ENCODE results near the gene ST3GAL5. TPM values are rescaled to one million over a fixed set of nuclear protein-coding genes. Genes with fewer than 3 reads are reported as not detected.
"Not testable (repeated sequence)": the region's sequence is repeated elsewhere in the genome, so short reads cannot be mapped to it uniquely, and the experiment has no call there.

ST3GAL5 gene
- total RNA-seq = 11.2 and 11.6 TPM in 2 replicates

DNA sequence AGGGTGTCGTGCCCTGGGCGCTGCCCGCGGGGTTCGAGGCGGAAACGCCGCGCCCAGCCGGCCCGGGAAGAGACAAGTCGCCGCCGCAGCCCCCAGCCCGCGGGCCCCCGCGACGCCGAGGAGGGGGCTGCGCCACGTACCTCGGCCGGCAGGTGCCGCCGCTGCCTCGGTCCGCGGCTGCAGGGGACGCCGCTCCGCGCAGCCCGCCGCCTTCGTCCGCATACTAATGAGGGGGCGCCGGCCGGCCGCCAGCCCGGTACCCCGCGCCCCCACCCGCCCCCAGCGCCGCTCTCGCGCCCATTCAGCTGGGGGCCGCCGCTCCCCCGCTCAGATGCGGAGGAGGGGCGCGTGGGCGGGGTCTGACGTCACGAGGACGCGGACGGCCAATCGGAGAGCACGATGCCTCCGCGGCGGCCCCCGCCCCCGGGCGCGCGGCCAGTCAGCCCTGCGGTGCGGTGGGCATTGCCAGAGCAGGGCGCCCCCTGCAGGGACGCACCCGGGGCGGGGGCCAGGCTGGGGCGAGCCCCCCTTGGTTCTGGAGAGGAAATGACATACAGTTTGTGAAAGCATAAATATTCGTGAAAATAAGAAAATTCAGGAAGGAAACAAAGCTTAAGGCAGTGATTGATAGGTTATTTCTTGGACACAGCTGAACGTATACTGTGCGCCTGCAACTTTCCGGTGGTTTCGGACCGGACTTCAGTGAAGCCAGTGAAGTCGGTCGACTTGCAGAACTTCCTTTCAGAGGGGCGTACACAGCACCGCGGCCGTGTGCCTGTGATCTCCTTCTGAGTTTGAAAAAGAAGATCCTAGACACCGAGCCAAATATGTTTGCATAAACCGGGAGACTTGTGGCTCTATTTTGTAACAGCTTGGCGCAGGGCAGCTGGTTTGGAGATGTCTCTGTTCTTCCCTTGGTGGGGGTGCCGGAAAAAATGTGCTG lies at the start of gene ST3GAL5:
Gene ST3GAL5, minus strand, starts transcription at position 307 of the 943 bp plus-strand sequence. Its CDS starts 85 bp downstream, at position 222.
- DNase-seq (ENCODE audit: low read depth, low spot score) = peak; percentile 71

DNA sequence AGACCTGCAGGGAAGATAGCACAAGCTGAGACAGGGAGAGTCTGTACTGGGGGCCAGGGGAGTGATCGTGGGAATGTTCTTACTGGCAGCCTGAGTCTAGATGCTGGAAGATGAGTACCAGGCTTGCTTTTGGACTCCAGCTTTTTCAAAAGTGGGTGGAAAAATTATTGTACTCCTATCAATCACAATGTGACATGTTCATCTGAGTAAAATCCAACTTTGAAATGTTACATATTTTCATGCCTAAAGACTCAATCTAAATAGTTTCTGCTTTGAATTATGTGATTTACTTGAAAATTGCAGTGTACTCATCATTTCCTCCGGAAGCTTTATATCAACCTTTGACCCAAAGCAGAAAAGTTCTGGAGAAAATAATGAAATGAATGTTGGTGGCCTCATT lies 49.7 kb upstream of the ST3GAL5 start:
- DNase-seq (ENCODE audit: low read depth, low spot score) = no peak

DNA sequence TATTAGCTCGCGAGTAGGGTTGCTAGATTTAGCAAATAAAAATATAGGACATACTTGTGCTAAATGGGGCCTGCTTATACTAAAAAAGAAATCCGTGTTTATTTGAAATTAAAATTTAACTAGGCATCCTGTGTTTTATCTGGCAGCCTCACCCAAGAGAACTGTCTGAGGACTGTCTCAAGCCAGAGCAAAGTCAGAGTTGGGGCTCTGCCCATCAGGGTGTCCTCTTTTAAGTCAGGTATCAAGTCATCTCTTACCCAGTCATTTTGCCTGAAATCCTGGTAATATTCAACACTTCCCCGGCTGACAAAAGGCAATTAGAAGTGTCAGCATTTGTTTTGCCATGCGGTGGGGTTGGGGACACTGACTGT lies 48.3 kb upstream of the ST3GAL5 start:
- DNase-seq (ENCODE audit: low read depth, low spot score) = no peak

GRCh38 chr2:85936421-85937068 lies 47.8 kb upstream of the ST3GAL5 start:
- DNase-seq (ENCODE audit: low read depth, low spot score) = no peak

- no peak for DNase-seq (ENCODE audit: low read depth, low spot score)
Observed at GRCh38 chr2:85935746-85936208, 47.0 kb upstream of the ST3GAL5 start.

GRCh38 chr2:85935170-85935745 lies 46.5 kb upstream of the ST3GAL5 start:
- DNase-seq (ENCODE audit: low read depth, low spot score) = no peak

- DNase-seq (ENCODE audit: low read depth, low spot score) = peak; percentile 84
Observed at GRCh38 chr2:85933753-85934594, 45.2 kb upstream of the ST3GAL5 start.

- DNase-seq (ENCODE audit: low read depth, low spot score) = not testable (repeated sequence)
Observed at GRCh38 chr2:85931151-85931550, 42.4 kb upstream of the ST3GAL5 start.

GRCh38 chr2:85930129-85931124 lies 41.6 kb upstream of the ST3GAL5 start:
- no peak for DNase-seq (ENCODE audit: low read depth, low spot score)

DNA sequence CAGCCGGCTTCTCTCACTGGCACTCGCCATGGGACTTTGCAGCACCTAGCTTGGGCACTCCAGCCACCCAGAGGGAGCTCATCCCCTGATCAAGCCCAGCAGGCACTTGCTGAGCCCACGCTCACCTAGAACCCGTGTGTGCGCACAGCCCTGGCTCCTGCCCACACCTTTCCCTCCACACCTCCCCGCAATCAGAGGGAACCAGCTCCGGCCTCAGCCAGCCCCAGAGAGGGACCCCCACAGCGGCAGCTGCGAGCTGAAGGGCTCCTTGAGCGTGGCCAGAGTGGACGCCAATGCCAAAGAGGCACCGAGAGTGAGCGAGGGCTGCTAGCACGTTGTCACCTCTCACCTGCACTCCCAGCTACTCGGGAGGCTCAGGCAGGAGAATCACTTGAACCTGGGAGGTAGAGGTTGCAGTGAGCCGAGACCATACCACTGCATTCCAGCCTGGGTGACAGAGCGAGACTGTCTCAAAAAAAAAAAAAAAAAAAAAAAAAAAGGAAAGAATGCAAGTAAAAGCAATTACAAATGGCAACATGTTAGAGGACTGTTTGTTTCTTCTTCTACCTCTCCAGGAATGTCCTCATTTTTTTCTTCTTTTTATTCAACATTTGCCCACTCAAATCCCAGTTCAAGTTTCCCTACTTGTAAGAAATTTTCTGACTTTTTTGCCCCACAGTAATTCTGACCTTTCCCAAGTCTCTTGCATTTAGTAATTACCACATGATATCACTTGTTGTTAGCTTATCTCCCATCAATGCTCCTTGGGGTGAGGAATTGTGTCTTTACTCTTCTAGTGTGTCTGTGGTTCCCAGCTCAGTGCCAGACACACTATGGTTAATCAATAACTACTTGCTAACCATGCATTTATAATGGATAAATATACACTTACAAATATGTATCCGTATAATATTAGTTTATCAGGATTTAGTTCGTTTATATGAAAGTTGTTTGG lies 40.6 kb upstream of the ST3GAL5 start:
- DNase-seq (ENCODE audit: low read depth, low spot score) = no peak

GRCh38 chr2:85926931-85927661 lies 38.3 kb upstream of the ST3GAL5 start:
- no peak for DNase-seq (ENCODE audit: low read depth, low spot score)

DNA sequence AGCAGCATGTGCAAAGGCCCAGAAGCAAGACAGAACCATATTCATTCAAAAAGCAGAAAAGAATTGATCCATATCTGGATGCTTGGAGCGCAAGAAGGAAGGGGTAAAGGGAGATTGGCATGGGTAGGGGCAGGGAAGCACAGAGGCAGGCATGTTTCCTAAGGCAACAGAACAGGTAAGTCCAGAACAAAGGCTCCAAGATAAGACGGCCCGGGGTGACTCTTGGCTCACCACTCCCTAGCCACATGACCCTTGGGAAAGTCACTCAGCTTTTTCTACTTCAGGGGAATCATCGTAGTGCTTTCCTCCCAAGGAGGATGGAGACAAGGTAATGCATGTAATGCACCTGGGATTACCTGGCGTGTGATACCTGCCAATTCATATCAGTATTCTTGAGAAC lies 37.7 kb upstream of the ST3GAL5 start:
- no peak for DNase-seq (ENCODE audit: low read depth, low spot score)

GRCh38 chr2:85925216-85925671 lies 36.5 kb upstream of the ST3GAL5 start:
- DNase-seq (ENCODE audit: low read depth, low spot score) = no peak

DNA sequence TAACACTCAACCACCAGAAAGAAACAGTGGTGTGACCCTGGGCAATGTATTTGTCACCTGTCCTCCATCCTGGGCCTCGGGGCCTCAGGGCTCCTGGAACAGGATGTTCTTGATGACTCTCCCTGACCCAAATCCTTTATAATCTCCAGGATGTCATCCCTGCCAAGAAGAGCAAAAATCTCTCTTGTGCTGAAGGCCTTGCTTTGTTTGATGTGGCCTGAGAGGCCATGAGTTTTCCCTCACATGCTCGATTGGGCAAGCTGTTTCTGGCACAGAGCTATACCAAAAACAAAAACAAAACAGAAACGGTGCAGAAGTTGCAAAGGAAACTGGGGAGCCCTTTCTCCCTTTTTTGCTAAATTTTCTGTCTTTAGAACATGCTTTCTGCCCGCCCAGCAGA lies 35.7 kb upstream of the ST3GAL5 start:
- DNase-seq (ENCODE audit: low read depth, low spot score) = no peak

DNA sequence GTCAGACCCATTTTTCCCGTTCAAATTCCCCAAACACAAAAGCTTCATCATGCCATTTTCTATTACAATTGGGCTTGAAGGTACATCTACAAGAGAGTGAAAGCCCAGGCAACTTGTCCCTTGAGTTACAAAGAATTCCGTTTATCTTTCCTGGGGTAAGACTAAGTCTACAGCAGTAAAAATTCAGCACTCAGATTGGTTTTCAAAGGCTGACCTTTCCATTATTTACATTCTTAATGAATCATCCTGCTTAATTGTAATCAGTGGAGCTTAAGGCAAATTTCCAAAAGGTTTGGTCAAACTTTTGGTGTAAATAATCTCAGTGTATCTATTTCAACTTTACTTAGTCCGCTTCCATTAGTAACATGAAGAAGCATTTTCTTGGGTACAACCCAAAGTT lies 33.4 kb upstream of the ST3GAL5 start:
- DNase-seq (ENCODE audit: low read depth, low spot score) = no peak

- no peak for DNase-seq (ENCODE audit: low read depth, low spot score)
Observed at GRCh38 chr2:85921659-85922058, 32.9 kb upstream of the ST3GAL5 start.

DNA sequence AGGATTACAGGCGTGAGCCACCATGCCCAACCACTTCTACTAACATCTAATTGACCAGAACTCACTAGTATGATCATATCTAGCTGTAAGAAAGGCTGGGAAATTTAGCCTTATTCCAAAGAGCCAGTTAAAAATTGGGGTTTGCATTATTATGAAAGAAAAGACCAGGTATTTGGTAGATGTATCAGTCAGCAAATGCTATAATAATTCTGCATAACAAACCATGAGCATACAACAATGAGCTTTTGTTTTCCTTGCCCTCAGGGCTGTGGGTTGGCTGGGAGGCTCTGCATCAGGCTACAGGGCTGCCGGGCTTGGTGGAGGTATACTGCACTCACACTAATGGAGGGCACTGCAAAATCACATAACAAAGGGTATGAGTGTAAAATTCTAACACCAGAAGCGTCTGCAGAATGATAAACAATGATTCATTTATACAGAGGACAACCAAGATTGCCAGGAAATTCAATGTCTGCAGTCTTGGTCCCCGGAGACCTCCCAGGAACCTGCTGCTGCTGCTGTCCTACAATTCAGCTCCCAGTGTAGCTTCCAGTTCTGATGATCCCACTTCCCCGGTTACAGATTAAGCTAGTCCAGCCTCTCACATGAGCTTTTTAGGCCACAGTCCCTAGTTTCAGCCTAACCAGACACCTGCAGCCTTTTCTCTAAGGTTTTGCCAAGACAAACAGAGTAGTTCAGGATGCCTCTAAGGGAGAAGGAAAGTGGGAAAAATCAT lies 32.2 kb upstream of the ST3GAL5 start:
- DNase-seq (ENCODE audit: low read depth, low spot score) = no peak
